OCI-LY3 (cell line): ENCODE data around the gene CCDC85A.
A peak's percentile ranks its signal among the peaks of the same experiment; 100 is the strongest.

ENCODE experiments used
- H2AFZ ChIP-seq: fragments of 200-600, 300-600 bp; shearing (Covaris generic); 2 replicates; pipeline ENCODE4 v1.6.0; 2014; ENCODE audit warnings: antibody characterized with exemption, low read depth, low read length
- H3K27ac ChIP-seq: fragments of 200-600, 300-600 bp; sonication (generic); 2 replicates; pipeline ENCODE4 v1.5.1; 2014; ENCODE audit warnings: mild to moderate bottlenecking, low read length, moderate library complexity, mixed read lengths
- H3K27me3 ChIP-seq: fragments of 200-600, 300-600 bp; sonication (generic); 2 replicates; pipeline ENCODE4 v1.6.1; 2014; ENCODE audit warnings: low read depth, low read length, mixed read lengths
- H3K36me3 ChIP-seq: fragments of 200-600, 300-600 bp; sonication (generic); replicated peaks from 2 replicates; pipeline ENCODE3; 2014; ENCODE audit warnings: low read depth, low read length, mixed read lengths
- H3K4me1 ChIP-seq: fragments of 300-600, 200-600 bp; sonication (generic); 2 replicates; pipeline ENCODE4 v1.6.1; 2014; ENCODE audit warnings: low read length, mixed read lengths
- H3K4me2 ChIP-seq: fragments of 200-600, 300-600 bp; sonication (generic); 2 replicates; pipeline ENCODE4 v1.6.1; 2014; ENCODE audit warnings: low read length, mixed read lengths
- H3K4me3 ChIP-seq: fragments of 300-600, 200-600 bp; sonication (generic); 2 replicates; pipeline ENCODE4 v1.5.1; 2014; ENCODE audit warnings: antibody characterized with exemption, mild to moderate bottlenecking, low read length, moderate library complexity
- H3K79me2 ChIP-seq: fragments of 300-600, 200-600 bp; shearing (Covaris generic); 2 replicates; pipeline ENCODE4 v1.6.1; 2014; ENCODE audit warnings: mild to moderate bottlenecking, low read length, mixed read lengths
- H3K9ac ChIP-seq: fragments of 300-600, 200-600 bp; shearing (Covaris generic); 2 replicates; pipeline ENCODE4 v1.6.0; 2014; ENCODE audit warnings: mild to moderate bottlenecking, low read length, moderate library complexity
- H3K9me3 ChIP-seq: fragments of 200-600, 300-600 bp; shearing (Covaris generic); 2 replicates; pipeline ENCODE4 v1.6.1; 2014; ENCODE audit warnings: low read length, mixed read lengths; ENCODE audit not compliant: insufficient read depth
- H4K20me1 ChIP-seq: fragments of 200-600, 300-600 bp; sonication (generic); 2 replicates; pipeline ENCODE4 v1.6.1; 2016; ENCODE audit warnings: low read length, mixed read lengths; ENCODE audit not compliant: insufficient read depth
- CTCF ChIP-seq: fragments of 200-600, 300-600 bp; sonication (generic); IDR thresholded peaks from 2 replicates; pipeline ENCODE4 v1.5.1; 2014; ENCODE audit warnings: antibody characterized with exemption, low read length, low read depth
- EZH2phosphoT487 ChIP-seq: fragments of 200-600 bp; shearing (Covaris generic); IDR thresholded peaks from 2 replicates; pipeline ENCODE4 v1.6.1; 2018; ENCODE audit warnings: antibody characterized with exemption, mixed run types, low read depth

CCDC85A gene

GRCh38 chr2:56364902-56365301, 181.1 kb downstream of the CCDC85A start:
- Histone ChIP-seq H3K27ac (no peak overlapping the region), H3K4me3 (no peak overlapping the region), H4K20me1 (no peaks in the 10 kb centered on the region), H3K9me3 (no peaks in the 10 kb centered on the region), H3K79me2 (no peaks in the 10 kb centered on the region), H3K27me3 (no peaks in the 10 kb centered on the region), H3K4me2 (no peak overlapping the region), H3K4me1 (peaks cover 7% of the 10 kb centered on the region), H3K36me3 (no peaks in the 10 kb centered on the region), H3K9ac (no peak overlapping the region), H2AFZ (no peak overlapping the region)
- TF ChIP-seq CTCF, result no peak
- TF ChIP-seq EZH2phosphoT487, result no peak

DNA sequence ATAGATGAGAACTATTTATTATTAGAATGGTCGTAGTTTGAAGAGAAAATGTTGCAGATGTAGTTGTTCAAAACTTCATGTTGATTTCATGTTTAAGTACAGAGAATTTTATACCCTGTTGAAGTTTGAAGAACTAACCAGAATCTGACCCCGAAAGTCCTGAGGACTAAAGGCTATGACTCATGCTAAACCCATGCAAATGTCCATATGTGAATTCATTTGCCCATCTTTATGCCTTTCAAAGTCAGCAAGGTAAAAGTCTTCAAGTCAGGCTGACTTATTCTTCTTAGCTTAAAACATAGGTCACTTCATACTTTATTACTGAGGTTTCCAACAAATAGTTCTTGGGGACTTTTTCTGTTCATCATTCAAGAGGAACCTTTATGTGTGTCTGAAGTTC, 185.5 kb downstream of the CCDC85A start:
- H3K9me3 ChIP-seq, result no peaks in the 10 kb centered on the region
- H3K27me3 ChIP-seq, result no peaks in the 10 kb centered on the region
- no peaks in the 10 kb centered on the region for H3K36me3 ChIP-seq
- TF ChIP-seq EZH2phosphoT487, result no peak
- TF ChIP-seq CTCF, result no peak
- no peak overlapping the region for H3K27ac ChIP-seq
- no peak overlapping the region for H2AFZ ChIP-seq
- H3K4me1 ChIP-seq, result peaks cover 14% of the 10 kb centered on the region
- no peak overlapping the region for H3K4me3 ChIP-seq
- no peaks in the 10 kb centered on the region for H4K20me1 ChIP-seq
- peak overlapping the region; percentile 13 for H3K4me2 ChIP-seq
- no peak overlapping the region for H3K9ac ChIP-seq
- no peaks in the 10 kb centered on the region for H3K79me2 ChIP-seq

DNA sequence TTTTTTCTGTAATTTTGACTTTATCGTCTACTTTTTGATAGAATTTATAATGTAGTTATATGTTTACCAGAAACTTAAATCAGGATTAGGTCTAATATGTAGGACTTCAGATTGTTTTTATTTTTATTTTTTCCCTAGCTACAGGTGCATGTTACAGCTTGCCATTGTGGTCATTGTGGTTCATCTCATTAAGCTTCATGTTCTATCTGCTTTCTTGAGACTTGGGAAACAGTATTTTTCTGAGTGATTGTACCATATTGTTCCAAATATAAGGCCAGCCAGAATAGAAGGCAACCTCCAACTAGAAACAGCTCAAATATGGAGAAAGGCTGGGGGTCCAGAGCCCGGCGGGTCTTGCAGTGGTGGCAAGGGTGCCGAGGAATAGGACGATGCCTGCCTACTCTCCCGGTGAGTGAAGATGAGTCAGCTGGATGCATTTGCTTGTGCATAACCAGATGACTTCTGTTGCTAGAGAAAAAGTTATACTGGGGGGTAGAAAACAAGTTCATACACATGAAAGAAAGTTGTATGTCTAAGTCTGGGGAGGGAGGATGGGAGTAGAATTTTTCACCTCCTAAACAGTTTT, 188.4 kb downstream of the CCDC85A start:
- Histone ChIP-seq H2AFZ (no peak overlapping the region), H4K20me1 (no peaks in the 10 kb centered on the region), H3K9ac (no peak overlapping the region), H3K4me2 (no peak overlapping the region), H3K4me3 (no peak overlapping the region), H3K27ac (no peak overlapping the region), H3K79me2 (no peaks in the 10 kb centered on the region), H3K9me3 (no peaks in the 10 kb centered on the region), H3K4me1 (peaks cover 21% of the 10 kb centered on the region), H3K36me3 (no peaks in the 10 kb centered on the region), H3K27me3 (no peaks in the 10 kb centered on the region)
- TF ChIP-seq CTCF (no peak), EZH2phosphoT487 (no peak)

DNA sequence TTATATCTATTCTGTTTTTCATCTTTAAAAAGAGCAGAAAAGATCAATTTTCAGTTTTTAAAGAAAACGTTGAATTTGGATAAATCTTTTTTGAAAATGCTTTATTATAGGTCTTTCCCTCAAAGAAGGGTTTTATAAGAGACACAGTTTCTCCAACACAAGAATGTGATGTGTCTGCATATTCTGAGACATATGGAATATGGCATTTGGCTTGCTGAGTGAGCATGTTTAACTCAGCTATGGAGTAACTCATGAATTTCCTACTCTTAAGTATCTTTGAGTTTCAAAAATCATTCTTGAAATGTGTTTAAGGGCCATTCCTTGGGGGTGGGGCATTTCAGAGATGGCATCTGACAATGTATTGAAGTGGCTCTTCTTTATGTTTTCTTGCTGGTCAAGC, 191.5 kb downstream of the CCDC85A start:
- Histone ChIP-seq H2AFZ (no peak overlapping the region), H3K4me2 (no peak overlapping the region), H4K20me1 (no peaks in the 10 kb centered on the region), H3K36me3 (no peaks in the 10 kb centered on the region), H3K79me2 (no peaks in the 10 kb centered on the region), H3K27me3 (no peaks in the 10 kb centered on the region), H3K9ac (no peak overlapping the region), H3K4me1 (peaks cover 12% of the 10 kb centered on the region), H3K27ac (no peak overlapping the region), H3K9me3 (no peaks in the 10 kb centered on the region), H3K4me3 (no peak overlapping the region)
- TF ChIP-seq EZH2phosphoT487, result no peak
- no peak for TF ChIP-seq CTCF
